Brain microvascular endothelial cell (primary cell): ENCODE results near the gene UBE2F.

Experiments
- DNase-seq: peaks from one replicate; pipeline ENCODE4 v3.0.0-alpha.2; 2020
- H3K27ac ChIP-seq: fragments of 250-450 bp; sonication (Bioruptor Pico); 2 replicates; pipeline ENCODE4 v1.5.1; 2020; ENCODE audit warnings: mild to moderate bottlenecking, moderate library complexity
- H3K27me3 ChIP-seq: fragments of 250-450 bp; sonication (Bioruptor Pico); replicated peaks from 2 replicates; pipeline ENCODE4 v1.5.1; 2020; ENCODE audit warnings: mild to moderate bottlenecking
- H3K36me3 ChIP-seq: fragments of 250-450 bp; sonication (Bioruptor Pico); replicated peaks from 2 replicates; pipeline ENCODE4 v1.5.1; 2020; ENCODE audit warnings: mild to moderate bottlenecking
- H3K4me3 ChIP-seq: 2 replicates; pipeline ENCODE4 v1.5.1; 2011; ENCODE audit warnings: low read depth, mild to moderate bottlenecking, control low read depth, low read length, moderate library complexity
- CTCF ChIP-seq: IDR thresholded peaks from 2 replicates; pipeline ENCODE4 v1.5.1; 2011; ENCODE audit warnings: low read depth, mild to moderate bottlenecking, moderate library complexity, low read length, control low read depth, inconsistent platforms; ENCODE audit errors: missing control alignments
- in situ Hi-C: cut with HindIII; loops from 2 replicates; pipeline ENCODE4 v1.10.0; 2017; ENCODE audit warnings: low sequenced_read_pairs, low pct_ligation_motif_present

The UBE2F gene

DNA sequence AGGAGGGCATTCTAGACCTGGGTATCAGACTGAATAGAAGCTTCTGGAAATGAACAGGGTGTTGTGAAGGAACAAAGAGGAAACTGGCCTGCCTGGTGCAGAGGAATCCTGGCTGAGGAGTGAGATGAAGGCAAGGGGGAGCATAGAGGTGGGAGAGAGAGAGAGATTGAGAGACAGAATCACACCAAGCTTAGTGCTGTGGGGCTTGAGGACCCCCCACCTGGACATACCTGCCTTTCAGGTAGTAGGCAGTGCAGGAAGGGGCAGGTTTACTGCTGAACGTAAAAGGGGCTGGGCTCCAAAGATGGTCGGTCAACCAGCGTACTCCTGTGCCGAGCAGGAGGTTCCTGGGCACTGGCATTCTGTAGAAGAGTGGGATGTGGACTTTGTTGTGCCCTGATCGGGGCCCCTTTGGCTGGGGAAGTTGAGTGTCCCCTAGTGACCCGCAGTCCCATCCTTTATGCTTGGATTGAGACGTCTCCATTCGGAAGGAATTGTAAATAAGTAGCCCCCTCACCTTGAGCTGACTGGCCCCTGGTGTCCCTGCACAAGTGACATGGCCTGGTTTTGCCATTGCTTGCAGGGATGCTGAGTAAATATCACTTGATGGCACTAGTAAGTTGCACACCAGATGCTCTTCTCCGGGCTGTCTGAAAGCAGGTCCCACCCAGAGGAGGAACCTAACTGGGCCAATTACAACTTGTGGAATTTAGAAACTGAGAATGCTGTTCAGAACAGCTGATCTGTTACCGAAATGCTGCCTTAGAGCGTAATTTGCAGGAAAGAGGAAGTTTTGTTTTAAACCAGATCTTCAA lies 1.4 kb downstream of the UBE2F start:
- no peak for TF ChIP-seq CTCF
- H3K27me3 ChIP-seq: no peaks in the 10 kb centered on the region
- H3K4me3 ChIP-seq: peak overlapping the region; percentile 76
- no peak overlapping the region for H3K27ac ChIP-seq
- no peaks in the 10 kb centered on the region for H3K36me3 ChIP-seq
- DNase-seq: peak; percentile 38
- in situ Hi-C loops: no loop called here

DNA sequence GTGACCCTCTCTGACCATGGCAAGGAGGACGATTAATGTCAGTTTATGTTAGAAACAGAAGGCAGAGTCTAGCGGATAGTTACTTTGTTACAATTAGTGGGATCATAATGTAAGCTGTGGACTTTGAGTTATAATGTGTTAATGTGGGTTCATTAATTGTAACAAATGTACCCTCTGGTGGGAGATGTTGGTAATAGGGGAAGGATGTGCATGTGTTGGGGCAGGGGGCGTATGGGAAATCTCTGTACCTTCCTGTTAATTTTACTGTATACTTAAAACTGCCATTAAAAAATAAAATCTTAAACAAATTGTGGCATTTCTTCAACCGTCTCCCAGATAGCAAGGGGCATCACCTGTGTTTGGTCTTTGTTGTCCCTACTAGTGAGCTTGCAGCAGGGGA lies 4.8 kb downstream of the UBE2F start:
- DNase-seq: no peak
- Histone ChIP-seq H3K27me3 (no peaks in the 10 kb centered on the region), H3K27ac (no peak overlapping the region), H3K4me3 (no peak overlapping the region), H3K36me3 (peaks cover 17% of the 10 kb centered on the region)
- in situ Hi-C loops: no loop called here
- TF ChIP-seq CTCF: no peak

GRCh38 chr2:237972211-237972610 lies 5.4 kb downstream of the UBE2F start:
- DNase-seq: no peak
- H3K4me3 ChIP-seq: no peak overlapping the region
- no peak overlapping the region for H3K27ac ChIP-seq
- in situ Hi-C loops: no loop called here
- H3K36me3 ChIP-seq: peaks cover 17% of the 10 kb centered on the region
- no peak for TF ChIP-seq CTCF
- H3K27me3 ChIP-seq: no peaks in the 10 kb centered on the region

- H3K27ac ChIP-seq: no peak overlapping the region
- H3K4me3 ChIP-seq: no peak overlapping the region
- TF ChIP-seq CTCF: no peak
- peaks cover 17% of the 10 kb centered on the region for H3K36me3 ChIP-seq
- in situ Hi-C loops: no loop called here
- H3K27me3 ChIP-seq: no peaks in the 10 kb centered on the region
- no peak for DNase-seq
Measured at GRCh38 chr2:237972936-237973335, 6.1 kb downstream of the UBE2F start.

GRCh38 chr2:237977380-237977779 lies 10.6 kb downstream of the UBE2F start:
- no peak for TF ChIP-seq CTCF
- in situ Hi-C loops: no loop called here
- H3K4me3 ChIP-seq: no peak overlapping the region
- H3K27ac ChIP-seq: no peak overlapping the region
- DNase-seq: no peak
- H3K27me3 ChIP-seq: no peaks in the 10 kb centered on the region
- H3K36me3 ChIP-seq: peaks cover 17% of the 10 kb centered on the region
